SK-N-SH treated with all-trans-retinoic acid at 6 μM for 48 hours (cell line): Measurements from ENCODE around the gene PCDH8.

Experiments
- CREB5 ChIP-seq: fragments of 250-450 bp; sonication (Bioruptor Pico); IDR thresholded peaks from 2 replicates; pipeline ENCODE4 v1.5.1; 2020; ENCODE audit warnings: low read depth, mild to moderate bottlenecking, moderate library complexity
- RARB ChIP-seq: fragments of 250-450 bp; sonication (Bioruptor Pico); IDR thresholded peaks from 2 replicates; pipeline ENCODE4 v1.8.0; 2021; ENCODE audit warnings: mild to moderate bottlenecking, moderate library complexity
- TCF4 ChIP-seq: fragments of 250-450 bp; sonication (Bioruptor Pico); IDR thresholded peaks from 2 replicates; pipeline ENCODE4 v1.8.0; 2021; ENCODE audit warnings: mild to moderate bottlenecking, moderate library complexity, borderline replicate concordance

- no peak for TF ChIP-seq TCF4 (CRISPR knock-in tag)
- no peak for TF ChIP-seq RARB (CRISPR knock-in tag)
- TF ChIP-seq CREB5 (CRISPR knock-in tag) = no peak
Measured at GRCh38 chr13:52793515-52794061, 54.9 kb downstream of the PCDH8 start.
